ENCODE measurements around the gene DYNC2H1. TPM values are rescaled to one million over a fixed set of nuclear protein-coding genes. Genes with fewer than 3 reads are reported as not detected.

DYNC2H1 gene
- polyA plus RNA-seq, 3 donors from 2014 or later: 0.93 to 2.0 (median 1.0) TPM

- Mint-ChIP-seq H3K4me1 (no peaks in the 10 kb centered on the region), H3K27me3 (ENCODE audit: low read depth in 3 of 3) (no peaks in the 10 kb centered on the region), H3K9me3 (peaks cover 0 to 2% (median 0%) of the 10 kb centered on the region in 6 donors), H3K27ac (no peak overlapping the region), H3K4me3 (no peak overlapping the region), H3K36me3 (peaks cover 0 to 3% (median 0%) of the 10 kb centered on the region in 3 donors)
- no peak for DNase-seq
Measured at GRCh38 chr11:103272876-103273275, 163.7 kb downstream of the DYNC2H1 start.

GRCh38 chr11:103274025-103274424 is 164.8 kb downstream of the DYNC2H1 start:
- no peak overlapping the region for H3K27ac Mint-ChIP-seq
- H3K9me3 Mint-ChIP-seq: peaks cover 0 to 2% (median 0%) of the 10 kb centered on the region in 6 donors
- no peak overlapping the region for H3K4me3 Mint-ChIP-seq
- H3K36me3 Mint-ChIP-seq: peaks cover 0 to 3% (median 0%) of the 10 kb centered on the region in 3 donors
- no peaks in the 10 kb centered on the region for H3K4me1 Mint-ChIP-seq
- no peaks in the 10 kb centered on the region for H3K27me3 Mint-ChIP-seq (ENCODE audit: low read depth in 3 of 3)
- DNase-seq: no peak

- Mint-ChIP-seq H3K36me3 (peaks cover 0 to 8% (median under 1%) of the 10 kb centered on the region in 3 donors), H3K4me1 (no peaks in the 10 kb centered on the region), H3K27ac (no peak overlapping the region), H3K4me3 (no peak overlapping the region), H3K27me3 (ENCODE audit: low read depth in 3 of 3) (no peaks in the 10 kb centered on the region), H3K9me3 (no peaks in the 10 kb centered on the region)
- no peak for DNase-seq
Measured at GRCh38 chr11:103279821-103280220, 170.6 kb downstream of the DYNC2H1 start.

- no peak for DNase-seq
- Mint-ChIP-seq H3K9me3 (no peaks in the 10 kb centered on the region), H3K36me3 (peaks cover 0 to 11% (median 5%) of the 10 kb centered on the region in 3 donors), H3K4me3 (no peak overlapping the region), H3K4me1 (no peaks in the 10 kb centered on the region), H3K27ac (no peak overlapping the region), H3K27me3 (ENCODE audit: low read depth in 3 of 3) (no peaks in the 10 kb centered on the region)
Measured at GRCh38 chr11:103281301-103281700, 172.1 kb downstream of the DYNC2H1 start.

GRCh38 chr11:103284260-103284659 is 175.0 kb downstream of the DYNC2H1 start:
- Mint-ChIP-seq H3K36me3 (peaks cover 5 to 20% (median 8%) of the 10 kb centered on the region in 3 donors), H3K4me1 (no peaks in the 10 kb centered on the region), H3K4me3 (no peak overlapping the region), H3K27ac (no peak overlapping the region), H3K9me3 (no peaks in the 10 kb centered on the region), H3K27me3 (ENCODE audit: low read depth in 3 of 3) (no peaks in the 10 kb centered on the region)
- no peak for DNase-seq

- peaks cover 0 to 2% (median 1%) of the 10 kb centered on the region in 3 donors for H3K27me3 Mint-ChIP-seq (ENCODE audit: low read depth in 3 of 3)
- no peaks in the 10 kb centered on the region for H3K4me1 Mint-ChIP-seq
- DNase-seq: no peak
- no peak overlapping the region for H3K4me3 Mint-ChIP-seq
- peaks cover 38 to 66% (median 48%) of the 10 kb centered on the region in 6 donors for H3K9me3 Mint-ChIP-seq
- no peak overlapping the region for H3K27ac Mint-ChIP-seq
- H3K36me3 Mint-ChIP-seq: peaks cover 14 to 49% (median 26%) of the 10 kb centered on the region in 3 donors
Measured at GRCh38 chr11:103294516-103294915, 185.3 kb downstream of the DYNC2H1 start.

GRCh38 chr11:103295704-103296103 is 186.5 kb downstream of the DYNC2H1 start:
- Mint-ChIP-seq H3K27me3 (ENCODE audit: low read depth in 3 of 3) (peaks cover 0 to 2% (median 1%) of the 10 kb centered on the region in 3 donors), H3K9me3 (peaks cover 36 to 69% (median 48%) of the 10 kb centered on the region in 6 donors), H3K27ac (no peak overlapping the region), H3K4me1 (no peaks in the 10 kb centered on the region), H3K36me3 (peaks cover 14 to 40% (median 19%) of the 10 kb centered on the region in 3 donors), H3K4me3 (no peak overlapping the region)
- no peak for DNase-seq

GRCh38 chr11:103297900-103298299 is 188.7 kb downstream of the DYNC2H1 start:
- Mint-ChIP-seq H3K4me1 (no peaks in the 10 kb centered on the region), H3K27me3 (ENCODE audit: low read depth in 3 of 3) (peaks cover 0 to 2% (median 1%) of the 10 kb centered on the region in 3 donors), H3K36me3 (peaks cover 5 to 28% (median 10%) of the 10 kb centered on the region in 3 donors), H3K9me3 (peaks cover 32 to 55% (median 36%) of the 10 kb centered on the region in 6 donors), H3K27ac (no peak overlapping the region), H3K4me3 (no peak overlapping the region)
- no peak for DNase-seq

- H3K4me3 Mint-ChIP-seq: no peak overlapping the region
Measured at GRCh38 chr11:103315248-103315647, 206.0 kb downstream of the DYNC2H1 start.

GRCh38 chr11:103317118-103317517 is 207.9 kb downstream of the DYNC2H1 start:
- Mint-ChIP-seq H3K36me3 (peaks cover 3 to 9% (median 6%) of the 10 kb centered on the region in 3 donors), H3K9me3 (no peaks in the 10 kb centered on the region), H3K27me3 (ENCODE audit: low read depth in 3 of 3) (no peaks in the 10 kb centered on the region), H3K4me3 (no peak overlapping the region), H3K4me1 (no peaks in the 10 kb centered on the region), H3K27ac (no peak overlapping the region)
- DNase-seq: no peak

More at GRCh38 chr11:103315248-103315647, 206.0 kb downstream of the DYNC2H1 start:
- peaks cover 6 to 7% (median 6%) of the 10 kb centered on the region in 3 donors for H3K36me3 Mint-ChIP-seq
- no peaks in the 10 kb centered on the region for H3K9me3 Mint-ChIP-seq
- DNase-seq: no peak
- no peak overlapping the region for H3K27ac Mint-ChIP-seq
- H3K27me3 Mint-ChIP-seq (ENCODE audit: low read depth in 3 of 3): no peaks in the 10 kb centered on the region
- H3K4me1 Mint-ChIP-seq: no peaks in the 10 kb centered on the region

- H3K36me3 Mint-ChIP-seq: peaks cover 4 to 17% (median 13%) of the 10 kb centered on the region in 3 donors
- no peak overlapping the region for H3K4me3 Mint-ChIP-seq
- H3K27me3 Mint-ChIP-seq (ENCODE audit: low read depth in 3 of 3): no peaks in the 10 kb centered on the region
- H3K4me1 Mint-ChIP-seq: peaks cover 3 to 10% of the 10 kb centered on the region in 2 donors
- DNase-seq: no peak
- no peaks in the 10 kb centered on the region for H3K9me3 Mint-ChIP-seq
- no peak overlapping the region for H3K27ac Mint-ChIP-seq
Measured at GRCh38 chr11:103322821-103323220, 213.6 kb downstream of the DYNC2H1 start.

GRCh38 chr11:103325686-103326069 is 216.5 kb downstream of the DYNC2H1 start:
- no peaks in the 10 kb centered on the region for H3K9me3 Mint-ChIP-seq
- peaks cover 0 to 2% (median 1%) of the 10 kb centered on the region in 3 donors for H3K27me3 Mint-ChIP-seq (ENCODE audit: low read depth in 3 of 3)
- peaks cover 4 to 13% (median 13%) of the 10 kb centered on the region in 3 donors for H3K36me3 Mint-ChIP-seq
- H3K4me3 Mint-ChIP-seq: peak overlapping the region in 2 of 5 donors; percentile 54 to 58
- H3K27ac Mint-ChIP-seq: peak overlapping the region in 1 of 6 donors; percentile 9
- no peak for DNase-seq
- peaks cover 3 to 10% of the 10 kb centered on the region in 2 donors for H3K4me1 Mint-ChIP-seq

- Mint-ChIP-seq H3K4me1 (peaks cover 3 to 10% of the 10 kb centered on the region in 2 donors), H3K27ac (peak overlapping the region in 1 of 6 donors; percentile 9), H3K4me3 (peak overlapping the region in 2 of 5 donors; percentile 54 to 58), H3K27me3 (ENCODE audit: low read depth in 3 of 3) (peaks cover 0 to 2% (median 1%) of the 10 kb centered on the region in 3 donors), H3K9me3 (no peaks in the 10 kb centered on the region), H3K36me3 (peaks cover 4 to 13% (median 11%) of the 10 kb centered on the region in 3 donors)
- DNase-seq: peak; percentile 12 to 39 (median 13)
Measured at GRCh38 chr11:103326070-103326794, 217.0 kb downstream of the DYNC2H1 start.

GRCh38 chr11:103327721-103328120 is 218.5 kb downstream of the DYNC2H1 start:
- Mint-ChIP-seq H3K27ac (no peak overlapping the region), H3K9me3 (no peaks in the 10 kb centered on the region), H3K4me1 (peaks cover 3 to 10% of the 10 kb centered on the region in 2 donors), H3K27me3 (ENCODE audit: low read depth in 3 of 3) (peaks cover 0 to 2% (median 1%) of the 10 kb centered on the region in 3 donors), H3K4me3 (no peak overlapping the region), H3K36me3 (peaks cover 4 to 13% (median 10%) of the 10 kb centered on the region in 3 donors)
- no peak for DNase-seq
